ENCODE measurements around the gene FAM210B.

- TF ChIP-seq CTCF (conservative IDR thresholded peaks at IDR 0.05 in 1 of 2, IDR thresholded peaks at IDR 0.05 in 1 of 2; ENCODE audit: low read depth in 1 of 2, low read length in 2 of 2) (no peak), EZH2 (IDR thresholded peaks at IDR 0.05; ENCODE audit: low read length, missing control alignments) (no peak)
Measured at GRCh38 chr20:56352345-56353055, 6.3 kb upstream of the FAM210B start.
